GM23338 (cell line): ENCODE measurements around the gene TSPYL4. TPM values are rescaled to one million over a fixed set of nuclear protein-coding genes. Genes with fewer than 3 reads are reported as not detected.

Experiments used
- ATAC-seq: fragments of 200-7000 bp; cut with Tn5 transposase; 3 replicates; pipeline ENCODE4 v1.9.1; 2020
- DNase-seq: peaks from one replicate; pipeline ENCODE4 v3.0.0-alpha.2; 2015; ENCODE audit warnings: low spot score
- H2AFZ ChIP-seq: fragments of 200-600 bp; sonication (generic); 2 replicates; pipeline ENCODE4 v1.8.0; 2016; ENCODE audit warnings: antibody characterized with exemption, mild to moderate bottlenecking, moderate library complexity
- H3F3A ChIP-seq: fragments of 200-600 bp; sonication (generic); replicated peaks from 2 replicates; pipeline ENCODE4 v1.8.0; 2017; ENCODE audit warnings: antibody characterized with exemption, mixed run types, low read depth
- H3K27ac ChIP-seq: fragments of 200-600 bp; sonication (generic); 2 replicates; pipeline ENCODE4 v1.6.1; 2016; ENCODE audit warnings: low read depth
- H3K27me3 ChIP-seq: fragments of 200-600 bp; sonication (generic); 2 replicates; pipeline ENCODE4 v1.8.0; 2016; ENCODE audit warnings: mild to moderate bottlenecking, mixed run types, moderate library complexity; ENCODE audit not compliant: insufficient read depth
- H3K36me3 ChIP-seq: fragments of 200-600 bp; sonication (generic); 2 replicates; pipeline ENCODE4 v1.8.0; 2016; ENCODE audit warnings: mild to moderate bottlenecking; ENCODE audit not compliant: insufficient read depth
- H3K4me1 ChIP-seq: fragments of 200-600 bp; sonication (generic); 2 replicates; pipeline ENCODE4 v1.8.0; 2016; ENCODE audit warnings: mild to moderate bottlenecking, moderate library complexity; ENCODE audit not compliant: insufficient read depth
- H3K4me2 ChIP-seq: fragments of 200-600 bp; sonication (generic); 2 replicates; pipeline ENCODE4 v1.7.1; 2017; ENCODE audit warnings: mixed run types
- H3K4me3 ChIP-seq: fragments of 200-600 bp; sonication (generic); 2 replicates; pipeline ENCODE4 v1.6.1; 2016; ENCODE audit warnings: mixed run types
- H3K79me2 ChIP-seq: fragments of 200-600 bp; sonication (generic); replicated peaks from 2 replicates; pipeline ENCODE4 v1.8.0; 2017; ENCODE audit warnings: mild to moderate bottlenecking; ENCODE audit not compliant: insufficient read depth
- H3K9me2 ChIP-seq: fragments of 200-600 bp; sonication (generic); 2 replicates; pipeline ENCODE4 v1.8.0; 2017; ENCODE audit not compliant: insufficient read depth
- H4K20me1 ChIP-seq: fragments of 200-600 bp; sonication (generic); replicated peaks from 2 replicates; pipeline ENCODE4 v1.8.0; 2017; ENCODE audit warnings: mild to moderate bottlenecking; ENCODE audit not compliant: insufficient read depth
- H3K27ac Mint-ChIP-seq: 2 replicates; pipeline ENCODE4 v1.8.0; 2020; ENCODE audit warnings: inconsistent platforms, mild to moderate bottlenecking, moderate library complexity, mixed read lengths
- H3K27me3 Mint-ChIP-seq: 3 replicates; pipeline ENCODE4 v1.8.0; 2022; ENCODE audit warnings: low read depth, mild to moderate bottlenecking, moderate library complexity, mixed read lengths, inconsistent platforms; ENCODE audit not compliant: insufficient read depth, poor library complexity
- H3K36me3 Mint-ChIP-seq: 3 replicates; pipeline ENCODE4 v1.8.0; 2021; ENCODE audit warnings: low read depth, mild to moderate bottlenecking, inconsistent platforms, moderate library complexity, mixed read lengths
- H3K4me1 Mint-ChIP-seq: 3 replicates; pipeline ENCODE4 v1.8.0; 2020; ENCODE audit warnings: mild to moderate bottlenecking, inconsistent platforms, mixed read lengths
- H3K4me3 Mint-ChIP-seq: 3 replicates; pipeline ENCODE4 v1.8.0; 2021; ENCODE audit warnings: moderate library complexity, mild to moderate bottlenecking, inconsistent platforms, mixed read lengths
- H3K9me3 Mint-ChIP-seq: 3 replicates; pipeline ENCODE4 v1.8.0; 2020; ENCODE audit warnings: moderate library complexity, mild to moderate bottlenecking, inconsistent platforms, mixed read lengths
- CTCF ChIP-seq, 2 experiments: fragments of 200-600 bp in 1 of 2; sonication (generic) in 1 of 2; conservative IDR thresholded peaks; 2 replicates each; pipeline versions ENCODE4 v1.5.1 to v1.6.1; 2016 to 2017; ENCODE audit warnings: antibody characterized with exemption in 2 of 2, low read depth in 2 of 2, mild to moderate bottlenecking in 2 of 2, moderate library complexity in 1 of 2
- NANOG ChIP-seq: IDR thresholded peaks from 2 replicates; pipeline ENCODE4 v1.6.1; 2016; ENCODE audit warnings: antibody characterized with exemption, borderline replicate concordance
- ZNF331 ChIP-seq: fragments of 250-450 bp; sonication (Bioruptor Pico); IDR thresholded peaks from 2 replicates; pipeline ENCODE4 v1.5.0; 2020; ENCODE audit warnings: low read depth, mild to moderate bottlenecking, moderate library complexity
- ZNF462 ChIP-seq: fragments of 250-450 bp; sonication (Bioruptor Pico); IDR thresholded peaks from 2 replicates; pipeline ENCODE4 v1.5.0; 2020; ENCODE audit warnings: mild to moderate bottlenecking, moderate library complexity
- polyA plus RNA-seq: library from polyadenylated mRNA; unstranded; fragments of >200 nt; fragmentation: Nextera tagmentation; extraction: Ambion mirVana; gene quantifications from 2 replicates; pipeline ENCODE4 v1.2.1, GENCODE V29; 2016
- total RNA-seq: library from RNA; depleted of rRNA; stranded (reverse); fragments of >200 nt; shearing (Covaris generic); gene quantifications from 2 replicates; pipeline ENCODE4 v1.2.3, GENCODE V29; 2014

Gene TSPYL4
- total and polyA plus RNA-seq, 2 experiments from 2014 or later: 13.2 to 19.8 TPM

- H3K4me3 ChIP-seq: peak overlapping the region; percentile 84
- Mint-ChIP-seq H3K9me3 (no peaks in the 10 kb centered on the region), H3K4me3 (peak overlapping the region; percentile 93), H3K4me1 (peaks cover 53% of the 10 kb centered on the region), H3K27ac (0 out of 2 replicates have a peak overlapping the region, but pooled peaks have one; percentile 6), H3K27me3 (peaks cover 6% of the 10 kb centered on the region), H3K36me3 (peaks cover 33% of the 10 kb centered on the region)
- no peaks in the 10 kb centered on the region for H3F3A ChIP-seq
- no peaks in the 10 kb centered on the region for H3K9me2 ChIP-seq
- DNase-seq (no peak), ATAC-seq (no peak)
- no peaks in the 10 kb centered on the region for H3K36me3 ChIP-seq
- no peak overlapping the region for H3K27ac ChIP-seq
- H4K20me1 ChIP-seq: peaks cover 11% of the 10 kb centered on the region
- no peaks in the 10 kb centered on the region for H3K27me3 ChIP-seq
- H3K79me2 ChIP-seq: peaks cover 50% of the 10 kb centered on the region
- H3K4me2 ChIP-seq: peak overlapping the region; percentile 85
- TF ChIP-seq ZNF331 (no peak), ZNF462 (no peak), NANOG (no peak), CTCF (conservative IDR thresholded peaks at IDR 0.05; ENCODE audit: low read depth in 2 of 2) (no peak)
- no peak overlapping the region for H2AFZ ChIP-seq
- H3K4me1 ChIP-seq: peaks cover 31% of the 10 kb centered on the region
These were observed 23.2 kb upstream of the TSPYL4 start for GRCh38 chr6:116277124-116277523.
